ENCODE measurements around the gene THAP5. TPM values are rescaled to one million over a fixed set of nuclear protein-coding genes. Genes with fewer than 3 reads are reported as not detected.
"Not testable (repeated sequence)": the region's sequence is repeated elsewhere in the genome, so short reads cannot be mapped to it uniquely, and the experiment has no call there.

Gene THAP5
- total RNA-seq, 1 experiment from 2014 or later, result 11.8 TPM

DNA sequence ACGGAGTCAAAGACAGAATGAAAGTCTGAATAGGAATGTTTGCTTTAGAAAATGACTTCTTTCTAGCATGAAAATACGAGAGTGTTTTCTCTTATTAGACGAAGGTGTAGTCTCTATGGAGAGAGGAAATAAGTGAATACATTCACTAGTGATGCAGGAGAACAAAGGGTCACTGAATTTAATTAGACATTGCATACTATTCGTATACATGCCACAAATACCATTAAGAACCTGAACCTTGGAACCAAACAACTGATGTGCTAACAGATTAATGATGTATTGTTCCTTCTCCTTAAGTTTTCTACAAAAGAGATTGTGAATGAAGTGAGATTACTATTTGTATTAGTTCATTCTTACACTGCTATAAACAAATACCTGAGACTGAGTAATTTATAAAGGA, 10.3 kb downstream of the THAP5 start:
- CTCF ChIA-PET, result no interaction called here
- no peaks in the 10 kb centered on the region for H3K79me2 ChIP-seq (ENCODE audit: low read length)
- ATAC-seq, result no peak

DNA sequence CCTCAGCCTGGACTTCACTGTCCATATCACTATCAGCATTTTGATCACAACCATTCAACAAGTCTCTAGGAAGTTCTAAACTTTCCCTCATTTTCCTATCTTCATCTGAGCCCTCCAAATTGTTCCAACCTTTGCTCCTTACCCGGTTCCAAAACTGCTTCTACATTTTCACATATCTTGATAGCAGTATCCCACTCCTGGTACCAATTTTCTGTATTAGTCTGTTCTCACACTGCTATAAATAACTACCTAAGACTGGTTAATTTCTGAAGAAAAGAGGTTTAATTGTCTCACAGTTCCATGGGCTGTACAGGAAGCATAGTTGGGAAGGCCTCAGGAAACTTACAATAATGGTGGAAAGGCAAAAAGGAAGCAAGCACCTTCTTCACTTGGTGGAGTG, 11.9 kb downstream of the THAP5 start:
- no peak for ATAC-seq
- H3K4me2 ChIP-seq (ENCODE audit: low read length), result no peak overlapping the region

More for the DNA sequence above, 10.3 kb downstream of the THAP5 start:
- no peak for DNase-seq
- BruUV-seq (replicated peaks), result no TSS peak
- Histone ChIP-seq H3K9me2 (replicated peaks; ENCODE audit: low read length) (no peaks in the 10 kb centered on the region), H3K27me3 (ENCODE audit: low read length) (no peaks in the 10 kb centered on the region), H3K36me3 (ENCODE audit: low read depth, low read length) (peaks cover 2% of the 10 kb centered on the region; the same call in 1 of the 2 replicates), H3K27ac (ENCODE audit: low read length) (no peak overlapping the region), H3K9me3 (ENCODE audit: low read length) (no peaks in the 10 kb centered on the region), H4K20me1 (ENCODE audit: low read length) (no peaks in the 10 kb centered on the region), H3K9ac (ENCODE audit: low read length) (no peak overlapping the region), H3K4me2 (ENCODE audit: low read length) (no peak overlapping the region), H3K4me1 (ENCODE audit: insufficient read depth, low read length) (no peaks in the 10 kb centered on the region), H3F3A (ENCODE audit: low read length, unreplicated experiment) (no peaks in the 10 kb centered on the region), H3K4me3 (ENCODE audit: low read length) (no peak overlapping the region), H2AFZ (ENCODE audit: low read length) (no peak overlapping the region)
- TF ChIP-seq EZH2phosphoT487 (IDR thresholded peaks at IDR 0.05; ENCODE audit: borderline replicate concordance, low read length), result no peak
- TF ChIP-seq, protein P1, sequence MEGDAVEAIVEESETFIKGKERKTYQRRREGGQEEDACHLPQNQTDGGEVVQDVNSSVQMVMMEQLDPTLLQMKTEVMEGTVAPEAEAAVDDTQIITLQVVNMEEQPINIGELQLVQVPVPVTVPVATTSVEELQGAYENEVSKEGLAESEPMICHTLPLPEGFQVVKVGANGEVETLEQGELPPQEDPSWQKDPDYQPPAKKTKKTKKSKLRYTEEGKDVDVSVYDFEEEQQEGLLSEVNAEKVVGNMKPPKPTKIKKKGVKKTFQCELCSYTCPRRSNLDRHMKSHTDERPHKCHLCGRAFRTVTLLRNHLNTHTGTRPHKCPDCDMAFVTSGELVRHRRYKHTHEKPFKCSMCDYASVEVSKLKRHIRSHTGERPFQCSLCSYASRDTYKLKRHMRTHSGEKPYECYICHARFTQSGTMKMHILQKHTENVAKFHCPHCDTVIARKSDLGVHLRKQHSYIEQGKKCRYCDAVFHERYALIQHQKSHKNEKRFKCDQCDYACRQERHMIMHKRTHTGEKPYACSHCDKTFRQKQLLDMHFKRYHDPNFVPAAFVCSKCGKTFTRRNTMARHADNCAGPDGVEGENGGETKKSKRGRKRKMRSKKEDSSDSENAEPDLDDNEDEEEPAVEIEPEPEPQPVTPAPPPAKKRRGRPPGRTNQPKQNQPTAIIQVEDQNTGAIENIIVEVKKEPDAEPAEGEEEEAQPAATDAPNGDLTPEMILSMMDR (conservative IDR thresholded peaks at IDR 0.05; ENCODE audit: low read depth, low read length), result no peak
- no peak for TF ChIP-seq EZH2 (IDR thresholded peaks at IDR 0.05; ENCODE audit: low read length, unreplicated experiment)
- intact Hi-C loops (cut with micrococcal nuclease), result no loop called here
- POLR2A ChIA-PET (ENCODE audit: unreplicated experiment), result interaction anchor here (0.6 to 0.9 kb wide), 2 partner anchors 32 to 34 kb away, joined by 3 to 6 read pairs; no protein-coding TSS in a partner anchor

DNA sequence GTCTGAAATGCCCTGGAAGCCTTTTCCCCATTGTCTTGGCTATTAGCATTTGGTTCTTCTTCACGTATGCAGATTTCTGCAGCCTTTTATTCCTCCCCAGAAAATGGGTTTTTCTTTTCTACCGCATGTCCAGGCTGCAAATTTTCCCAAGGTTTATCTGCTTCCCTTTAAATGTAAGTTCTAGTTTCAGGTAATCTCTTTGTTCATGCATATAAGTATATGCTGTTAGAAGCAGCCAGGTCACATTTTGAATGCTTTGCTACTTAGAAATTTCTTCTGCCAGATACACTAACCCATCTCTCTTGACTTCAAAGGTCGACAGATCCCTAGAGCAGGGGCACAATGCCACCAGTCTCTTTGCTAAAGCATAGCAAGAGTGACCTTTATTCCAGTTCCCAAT, 12.3 kb downstream of the THAP5 start:
- BruUV-seq (replicated peaks), result no TSS peak
- Histone ChIP-seq H3K9me2 (replicated peaks; ENCODE audit: low read length) (no peaks in the 10 kb centered on the region), H4K20me1 (ENCODE audit: low read length) (no peaks in the 10 kb centered on the region), H3K4me2 (ENCODE audit: low read length) (no peak overlapping the region), H3K4me1 (ENCODE audit: insufficient read depth, low read length) (no peaks in the 10 kb centered on the region), H3K9ac (ENCODE audit: low read length) (no peak overlapping the region), H3K27ac (ENCODE audit: low read length) (no peak overlapping the region), H2AFZ (ENCODE audit: low read length) (no peak overlapping the region), H3K9me3 (ENCODE audit: low read length) (no peaks in the 10 kb centered on the region), H3K79me2 (ENCODE audit: low read length) (no peaks in the 10 kb centered on the region), H3K4me3 (ENCODE audit: low read length) (no peak overlapping the region), H3F3A (ENCODE audit: low read length, unreplicated experiment) (no peaks in the 10 kb centered on the region), H3K27me3 (ENCODE audit: low read length) (no peaks in the 10 kb centered on the region), H3K36me3 (ENCODE audit: low read depth, low read length) (no peaks in the 10 kb centered on the region)
- TF ChIP-seq EZH2phosphoT487 (IDR thresholded peaks at IDR 0.05; ENCODE audit: borderline replicate concordance, low read length), result no peak
- TF ChIP-seq, protein P1 (conservative IDR thresholded peaks at IDR 0.05; ENCODE audit: low read depth, low read length), result no peak
- TF ChIP-seq EZH2 (IDR thresholded peaks at IDR 0.05; ENCODE audit: low read length, unreplicated experiment), result no peak
- intact Hi-C loops (cut with micrococcal nuclease), result no loop called here
- ATAC-seq (no peak), DNase-seq (no peak)
- POLR2A ChIA-PET (ENCODE audit: unreplicated experiment), result no interaction called here
- CTCF ChIA-PET, result no interaction called here

More for the DNA sequence above, 11.9 kb downstream of the THAP5 start:
- Histone ChIP-seq H3K4me1 (ENCODE audit: insufficient read depth, low read length) (no peaks in the 10 kb centered on the region), H3K9me3 (ENCODE audit: low read length) (no peaks in the 10 kb centered on the region), H3K27ac (ENCODE audit: low read length) (no peak overlapping the region), H3K4me3 (ENCODE audit: low read length) (no peak overlapping the region), H3F3A (ENCODE audit: low read length, unreplicated experiment) (no peaks in the 10 kb centered on the region), H4K20me1 (ENCODE audit: low read length) (no peaks in the 10 kb centered on the region), H3K9me2 (replicated peaks; ENCODE audit: low read length) (no peaks in the 10 kb centered on the region), H2AFZ (ENCODE audit: low read length) (no peak overlapping the region), H3K9ac (ENCODE audit: low read length) (no peak overlapping the region), H3K79me2 (ENCODE audit: low read length) (no peaks in the 10 kb centered on the region), H3K27me3 (ENCODE audit: low read length) (no peaks in the 10 kb centered on the region), H3K36me3 (ENCODE audit: low read depth, low read length) (no peaks in the 10 kb centered on the region)
- intact Hi-C loops (cut with micrococcal nuclease), result no loop called here
- DNase-seq, result no peak
- POLR2A ChIA-PET (ENCODE audit: unreplicated experiment), result no interaction called here
- CTCF ChIA-PET, result no interaction called here
- BruUV-seq (replicated peaks), result no TSS peak
- TF ChIP-seq EZH2phosphoT487 (IDR thresholded peaks at IDR 0.05; ENCODE audit: borderline replicate concordance, low read length), result no peak

DNA sequence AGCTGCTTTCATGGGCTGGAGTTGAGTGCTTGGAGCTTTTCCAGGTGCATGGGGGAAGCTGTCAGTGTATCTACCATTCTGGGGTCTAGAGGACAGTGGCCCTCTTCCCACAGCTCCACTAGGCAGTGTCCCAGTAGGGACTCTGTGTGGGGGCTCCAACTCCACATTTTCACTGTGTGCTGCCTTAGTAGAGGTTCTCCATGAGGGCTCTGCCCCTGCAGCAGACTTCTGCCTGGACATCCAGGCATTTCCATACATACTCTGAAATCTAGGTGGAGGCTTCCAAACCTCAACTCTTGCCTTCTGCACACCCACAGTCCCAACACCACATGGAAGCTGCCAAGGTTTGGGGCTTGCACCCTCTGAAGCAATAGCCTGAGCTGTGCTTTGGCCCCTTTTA, 12.8 kb downstream of the THAP5 start:
- H3K27ac ChIP-seq (ENCODE audit: low read length); H3K36me3 ChIP-seq (ENCODE audit: low read depth, low read length); H2AFZ ChIP-seq (ENCODE audit: low read length); H3K4me2 ChIP-seq (ENCODE audit: low read length); CTCF ChIA-PET; intact Hi-C loops (cut with micrococcal nuclease); BruUV-seq (replicated peaks); ATAC-seq; H4K20me1 ChIP-seq (ENCODE audit: low read length); H3F3A ChIP-seq (ENCODE audit: low read length, unreplicated experiment); H3K9me2 ChIP-seq (replicated peaks; ENCODE audit: low read length); H3K4me3 ChIP-seq (ENCODE audit: low read length); POLR2A ChIA-PET (ENCODE audit: unreplicated experiment); H3K27me3 ChIP-seq (ENCODE audit: low read length); H3K9ac ChIP-seq (ENCODE audit: low read length); H3K79me2 ChIP-seq (ENCODE audit: low read length); H3K4me1 ChIP-seq (ENCODE audit: insufficient read depth, low read length); DNase-seq; H3K9me3 ChIP-seq (ENCODE audit: low read length): not testable (repeated sequence)

DNA sequence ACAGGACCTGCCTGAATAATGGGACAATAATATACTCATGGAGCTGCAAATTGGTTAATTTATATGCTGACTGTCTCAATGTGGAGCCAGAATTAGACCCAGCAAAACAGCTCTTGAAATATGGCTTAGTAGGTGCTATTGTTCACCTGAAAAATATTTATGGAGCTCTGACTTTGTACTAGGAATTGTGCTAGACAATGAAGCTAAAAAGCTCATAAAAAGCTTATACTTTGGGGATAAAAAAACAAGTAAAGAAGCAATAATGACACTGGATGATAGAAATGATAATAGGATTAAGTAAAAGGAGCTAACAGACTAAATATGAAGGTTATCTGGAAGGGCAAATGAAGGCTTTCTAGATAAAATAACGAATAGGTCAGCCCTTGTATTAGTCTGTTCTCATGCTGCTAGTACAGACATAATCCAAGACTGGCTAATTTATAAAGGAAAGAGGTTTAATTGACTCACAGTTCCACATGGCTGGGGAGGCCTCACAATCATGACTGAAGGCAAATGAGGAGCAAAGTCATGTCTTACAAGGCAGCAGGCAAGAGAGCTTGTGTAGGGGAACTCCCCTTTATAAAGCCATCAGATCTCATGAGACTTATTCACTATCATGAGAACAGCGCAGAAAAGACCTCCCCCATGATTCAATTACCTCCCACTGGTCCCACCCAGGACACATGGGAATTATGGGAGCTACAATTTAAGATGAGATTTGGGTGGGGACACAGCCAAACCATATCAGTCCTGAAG, 21.2 kb downstream of the THAP5 start:
- H3K4me3 ChIP-seq (ENCODE audit: low read length); ATAC-seq; H3K9me2 ChIP-seq (replicated peaks; ENCODE audit: low read length); CTCF ChIA-PET; H3K4me2 ChIP-seq (ENCODE audit: low read length); H3K9ac ChIP-seq (ENCODE audit: low read length); H3K4me1 ChIP-seq (ENCODE audit: insufficient read depth, low read length); H3K9me3 ChIP-seq (ENCODE audit: low read length); DNase-seq; H3K36me3 ChIP-seq (ENCODE audit: low read depth, low read length); H3K79me2 ChIP-seq (ENCODE audit: low read length); H4K20me1 ChIP-seq (ENCODE audit: low read length); H3F3A ChIP-seq (ENCODE audit: low read length, unreplicated experiment); BruUV-seq (replicated peaks); H3K27ac ChIP-seq (ENCODE audit: low read length); intact Hi-C loops (cut with micrococcal nuclease); H2AFZ ChIP-seq (ENCODE audit: low read length); H3K27me3 ChIP-seq (ENCODE audit: low read length): not testable (repeated sequence)
- POLR2A ChIA-PET (ENCODE audit: unreplicated experiment), result interaction anchor here (0.6 kb wide), 1 partner anchor 12 kb away, joined by 5 read pairs; no protein-coding TSS in a partner anchor
